ENCODE results near the gene OR7G1.

DNA sequence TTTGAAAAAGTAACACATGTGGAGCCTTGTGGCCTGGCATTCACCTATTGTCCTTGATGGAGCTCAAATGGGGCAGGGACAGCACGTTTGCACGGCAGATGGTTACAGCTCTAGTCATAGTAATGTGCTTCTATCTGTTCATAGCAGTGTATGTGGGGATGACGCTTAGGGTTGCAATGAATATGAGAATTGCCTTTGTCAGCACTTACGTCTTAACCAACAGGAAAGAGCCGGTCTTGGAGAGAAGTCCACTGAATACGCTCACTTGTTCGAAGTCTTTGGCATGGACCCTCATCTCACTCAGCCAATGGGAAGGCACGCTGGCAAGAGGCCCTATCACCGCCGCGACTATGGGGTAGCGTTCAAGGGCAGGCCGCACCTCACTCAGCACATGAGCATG lies 44.3 kb upstream of the OR7G1 start:
- no peak for TF ChIP-seq CTCF (IDR thresholded peaks at IDR 0.05)
- no peak for TF ChIP-seq POLR2A (IDR thresholded peaks at IDR 0.05)
